ENCODE measurements around the gene ZFP36L1.

ZFP36L1 gene

DNA sequence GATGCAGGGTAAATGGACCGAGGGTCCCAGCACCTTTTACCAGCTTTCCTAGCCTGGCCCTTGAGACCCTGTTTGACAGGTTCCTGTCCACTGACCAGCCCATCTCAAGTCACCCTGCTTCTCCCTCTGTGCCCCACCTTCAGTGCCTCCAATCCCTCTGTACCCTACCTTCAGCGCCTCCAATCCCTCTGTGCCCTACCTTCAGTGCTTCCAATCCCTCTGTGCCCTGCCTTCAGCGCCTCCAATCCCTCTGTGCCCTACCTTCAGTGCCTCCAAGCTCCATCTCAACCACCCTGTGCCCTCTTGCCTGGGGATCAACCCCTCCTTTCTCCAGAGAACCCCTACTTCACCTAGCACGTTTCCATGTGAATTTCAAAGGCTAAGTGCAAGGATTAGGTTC lies 54.3 kb downstream of the ZFP36L1 start:
- Histone ChIP-seq H3K9me3 (no peaks in the 10 kb centered on the region), H3K4me1 (no peaks in the 10 kb centered on the region)
- TF ChIP-seq, protein P1, sequence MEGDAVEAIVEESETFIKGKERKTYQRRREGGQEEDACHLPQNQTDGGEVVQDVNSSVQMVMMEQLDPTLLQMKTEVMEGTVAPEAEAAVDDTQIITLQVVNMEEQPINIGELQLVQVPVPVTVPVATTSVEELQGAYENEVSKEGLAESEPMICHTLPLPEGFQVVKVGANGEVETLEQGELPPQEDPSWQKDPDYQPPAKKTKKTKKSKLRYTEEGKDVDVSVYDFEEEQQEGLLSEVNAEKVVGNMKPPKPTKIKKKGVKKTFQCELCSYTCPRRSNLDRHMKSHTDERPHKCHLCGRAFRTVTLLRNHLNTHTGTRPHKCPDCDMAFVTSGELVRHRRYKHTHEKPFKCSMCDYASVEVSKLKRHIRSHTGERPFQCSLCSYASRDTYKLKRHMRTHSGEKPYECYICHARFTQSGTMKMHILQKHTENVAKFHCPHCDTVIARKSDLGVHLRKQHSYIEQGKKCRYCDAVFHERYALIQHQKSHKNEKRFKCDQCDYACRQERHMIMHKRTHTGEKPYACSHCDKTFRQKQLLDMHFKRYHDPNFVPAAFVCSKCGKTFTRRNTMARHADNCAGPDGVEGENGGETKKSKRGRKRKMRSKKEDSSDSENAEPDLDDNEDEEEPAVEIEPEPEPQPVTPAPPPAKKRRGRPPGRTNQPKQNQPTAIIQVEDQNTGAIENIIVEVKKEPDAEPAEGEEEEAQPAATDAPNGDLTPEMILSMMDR (IDR thresholded peaks at IDR 0.05; ENCODE audit: low read depth, low read length), result no peak

More for the DNA sequence above, 54.3 kb downstream of the ZFP36L1 start:
- Histone ChIP-seq H3K36me3 (no peaks in the 10 kb centered on the region), H3K4me3 (ENCODE audit: low read depth, low read length) (no peak overlapping the region), H3K27me3 (no peaks in the 10 kb centered on the region)
- no peak for DNase-seq
